GM12892 (cell line): ENCODE data around the gene ASGR1. TPM values are rescaled to one million over a fixed set of nuclear protein-coding genes. Genes with fewer than 3 reads are reported as not detected.

Source experiments
- DNase-seq: peaks from one replicate; pipeline ENCODE4 v3.0.0; 2011; ENCODE audit not compliant: insufficient read length
- FAIRE-seq: peaks from 2 replicates; lab custom pipeline; 2011; peaks lifted over from hg19 to GRCh38; lab: Jason Lieb, UNC
- POLR2A ChIP-seq: IDR thresholded peaks from 2 replicates; pipeline ENCODE4 v1.6.1; 2011; ENCODE audit warnings: low read depth, low read length, control low read depth
- POLR2AphosphoS5 ChIP-seq: IDR thresholded peaks from 2 replicates; pipeline ENCODE4 v1.6.1; 2011; ENCODE audit warnings: low read depth, low read length, control low read depth
- TAF1 ChIP-seq: IDR thresholded peaks from 2 replicates; pipeline ENCODE4 v1.6.1; 2011; ENCODE audit warnings: low read depth, mild to moderate bottlenecking, control low read depth, low read length, borderline replicate concordance
- polyA plus RNA-seq: library from polyadenylated mRNA; unstranded; fragments of >200 nt; gene quantifications from one replicate; pipeline ENCODE4 v1.2.1, GENCODE V29; 2012; ENCODE audit warnings: missing spikeins, inconsistent platforms; ENCODE audit not compliant: missing spikeins

ASGR1 gene
- not detected for polyA plus RNA-seq

GRCh38 chr17:7179317-7180254 lies at the start of gene ASGR1:
TSS of gene ASGR1 (minus strand) at chr17:7179370. CDS start at chr17:7178563, 807 bp downstream.
- no peak for DNase-seq
- TF ChIP-seq POLR2A: no peak
- TF ChIP-seq POLR2AphosphoS5: no peak
- no peak for TF ChIP-seq TAF1
- no peak for FAIRE-seq

DNA sequence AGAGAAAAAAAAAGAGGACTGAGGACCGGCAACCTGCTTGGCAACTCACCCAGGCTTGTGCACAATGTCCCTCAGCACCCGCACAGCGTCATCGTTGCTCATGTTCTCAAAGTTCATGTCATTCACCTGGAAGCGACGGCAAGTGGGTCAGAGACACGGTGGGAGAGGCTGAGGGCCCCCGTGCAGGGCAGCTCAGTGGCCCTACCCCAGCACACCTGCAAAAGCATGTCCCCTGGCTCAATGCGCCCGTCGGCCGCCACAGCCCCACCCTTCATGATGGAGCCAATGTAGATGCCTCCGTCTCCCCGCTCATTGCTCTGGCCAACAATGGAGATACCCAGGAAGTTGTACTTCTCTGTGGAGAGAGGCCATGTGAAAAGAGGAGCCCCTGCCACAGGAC lies 49.8 kb upstream of the ASGR1 start:
- FAIRE-seq: no peak
- no peak for TF ChIP-seq POLR2AphosphoS5
- TF ChIP-seq TAF1: no peak
- no peak for TF ChIP-seq POLR2A
- no peak for DNase-seq

DNA sequence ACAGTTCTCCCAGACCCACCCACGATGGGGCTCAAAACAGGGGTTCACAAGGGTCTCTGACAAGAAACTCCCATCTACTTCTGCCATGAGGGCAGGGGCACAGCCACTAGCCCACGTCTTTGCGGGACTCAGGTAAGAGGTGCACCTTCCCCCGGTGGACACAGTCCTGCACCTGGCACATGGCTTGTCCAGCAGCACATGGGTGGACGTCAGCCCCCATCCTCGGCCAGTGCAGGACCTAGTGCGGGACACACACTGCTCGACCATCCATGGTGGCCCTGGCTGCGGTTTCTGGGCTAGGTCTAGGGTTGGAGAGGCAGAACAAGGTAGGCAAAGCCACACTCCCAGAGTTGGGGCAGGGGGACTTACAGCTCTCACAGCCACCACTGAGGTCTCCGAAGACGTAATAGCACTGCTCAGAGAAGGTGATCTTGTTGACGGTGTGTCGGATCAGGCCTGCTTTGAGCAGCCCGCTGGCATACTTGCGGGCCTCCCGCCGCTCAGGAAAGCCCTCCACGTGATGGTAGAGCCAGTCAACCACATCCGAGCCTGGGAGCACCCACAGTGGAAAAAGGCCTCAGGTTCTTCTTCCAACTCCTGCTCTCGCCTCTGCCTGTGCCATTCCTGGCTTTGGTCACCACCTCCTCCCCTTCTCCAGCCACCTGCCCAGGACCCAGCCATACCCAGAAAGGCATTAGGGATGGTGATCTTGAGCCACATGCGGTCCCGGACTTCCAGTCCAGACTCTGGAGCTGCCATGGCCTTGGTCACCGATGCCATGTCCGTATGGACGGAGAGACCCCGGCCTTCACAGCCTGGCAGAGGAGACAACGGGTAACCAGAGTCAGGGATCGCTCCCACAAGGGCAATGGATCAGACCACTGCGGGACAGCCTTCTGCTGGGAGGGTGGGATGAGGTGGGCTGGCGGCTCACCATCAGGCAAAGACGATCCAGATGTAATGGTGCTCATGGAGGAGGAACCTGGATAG lies 47.8 kb upstream of the ASGR1 start:
- TF ChIP-seq TAF1 (no peak), POLR2A (no peak), POLR2AphosphoS5 (no peak)
- no peak for DNase-seq
- FAIRE-seq: no peak

DNA sequence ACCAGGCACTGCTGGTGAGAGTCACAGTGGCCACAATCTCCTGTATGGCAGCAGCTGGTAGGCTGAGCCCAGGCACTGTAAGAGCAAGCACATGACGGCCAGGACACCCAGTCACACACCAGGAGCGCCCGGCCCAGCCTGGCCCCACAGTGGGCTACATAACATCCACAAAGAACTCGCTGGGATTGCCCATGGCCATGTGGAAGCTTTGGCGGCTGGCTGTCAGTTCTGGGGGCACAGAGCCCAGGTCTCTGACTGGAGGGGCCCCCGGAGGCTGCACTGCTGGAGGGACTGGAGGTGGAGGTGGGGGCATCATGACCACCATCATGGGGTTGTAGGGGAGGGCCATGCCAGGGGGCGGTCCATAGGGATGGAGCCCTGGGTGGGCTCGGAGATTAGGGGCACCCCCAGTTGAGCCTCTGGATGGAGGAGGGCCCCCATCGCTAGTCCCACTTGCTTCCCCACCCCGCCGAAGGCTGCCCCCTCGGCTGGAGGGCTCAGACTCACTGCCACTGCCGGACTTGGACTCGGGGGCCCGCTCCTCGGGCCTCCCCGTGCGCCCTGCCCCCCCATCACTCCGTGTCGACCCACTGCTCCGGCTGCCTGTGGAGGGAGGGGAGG lies 46.7 kb upstream of the ASGR1 start:
- TF ChIP-seq POLR2A (no peak), TAF1 (no peak), POLR2AphosphoS5 (no peak)
- no peak for FAIRE-seq
- DNase-seq: no peak

- DNase-seq (no peak), FAIRE-seq (no peak)
- TF ChIP-seq POLR2A (no peak), POLR2AphosphoS5 (no peak), TAF1 (no peak)
Measured at GRCh38 chr17:7224661-7225111, 45.5 kb upstream of the ASGR1 start.

- no peak for TF ChIP-seq POLR2A
- TF ChIP-seq POLR2AphosphoS5: no peak
- TF ChIP-seq TAF1: no peak
- DNase-seq: no peak
- no peak for FAIRE-seq
Measured at GRCh38 chr17:7224110-7224509, 44.9 kb upstream of the ASGR1 start.

GRCh38 chr17:7223375-7223774 lies 44.2 kb upstream of the ASGR1 start:
- TF ChIP-seq TAF1 (no peak), POLR2AphosphoS5 (no peak), POLR2A (no peak)
- FAIRE-seq (no peak), DNase-seq (no peak)

- no peak for DNase-seq
- no peak for TF ChIP-seq POLR2A
- TF ChIP-seq POLR2AphosphoS5: no peak
- no peak for TF ChIP-seq TAF1
- no peak for FAIRE-seq
Measured at GRCh38 chr17:7222972-7223292, 43.8 kb upstream of the ASGR1 start.

- no peak for DNase-seq
- TF ChIP-seq TAF1 (no peak), POLR2A (0 out of 2 replicates have a peak, but pooled peaks have one; percentile 8)
- FAIRE-seq: no peak
Measured at GRCh38 chr17:7222093-7222971, 43.2 kb upstream of the ASGR1 start.

GRCh38 chr17:7221278-7222092 lies 42.3 kb upstream of the ASGR1 start:
- FAIRE-seq (no peak), DNase-seq (no peak)
- TF ChIP-seq TAF1: no peak
- peak; percentile 8 for TF ChIP-seq POLR2A
- no peak for TF ChIP-seq POLR2AphosphoS5
